HUES6 (cell line): Measurements from ENCODE around the gene BAG3.

Source experiments
- H3K27ac ChIP-seq: 2 replicates; pipeline ENCODE4 v1.7.0; 2013; ENCODE audit warnings: low read depth, mild to moderate bottlenecking, low read length, inconsistent platforms
- H3K27me3 ChIP-seq: 2 replicates; pipeline ENCODE4 v1.6.1; 2013; ENCODE audit warnings: low read length; ENCODE audit not compliant: control insufficient read depth, insufficient read depth
- H3K36me3 ChIP-seq: 2 replicates; pipeline ENCODE4 v1.6.1; 2013; ENCODE audit warnings: low read length; ENCODE audit not compliant: control insufficient read depth, insufficient read depth
- H3K4me1 ChIP-seq: 2 replicates; pipeline ENCODE4 v1.6.1; 2013; ENCODE audit warnings: low read length; ENCODE audit not compliant: control insufficient read depth, insufficient read depth
- H3K4me3 ChIP-seq: 2 replicates; pipeline ENCODE4 v1.5.1; 2013; ENCODE audit warnings: low read depth, low read length
- H3K9ac ChIP-seq: one replicate; pipeline ENCODE4 v1.6.1; 2013; ENCODE audit warnings: mild to moderate bottlenecking, low read length
- H3K9me3 ChIP-seq: 2 replicates; pipeline ENCODE4 v1.6.1; 2013; ENCODE audit warnings: low read depth, low read length; ENCODE audit not compliant: control insufficient read depth, insufficient read depth

Gene BAG3

DNA sequence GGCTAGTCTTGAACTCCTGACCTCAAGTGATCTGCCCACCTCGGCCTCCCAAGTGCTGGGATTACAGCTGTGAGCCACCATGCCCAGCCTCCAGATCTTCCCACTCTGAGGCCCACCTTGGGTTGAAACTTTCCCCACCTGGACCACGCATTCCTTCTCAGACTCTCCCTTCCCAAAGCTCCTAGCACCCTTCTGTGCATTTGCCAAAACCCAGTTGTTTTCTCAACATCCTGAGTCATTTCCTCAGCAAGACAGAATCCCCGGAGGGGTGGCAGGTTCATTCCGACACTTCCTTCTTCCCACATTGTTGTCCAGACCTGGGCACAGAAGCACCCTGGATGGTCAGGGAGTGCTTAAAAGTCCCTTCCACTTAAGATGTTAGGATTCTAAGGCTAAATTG lies 28.9 kb downstream of the BAG3 start:
- no peaks in the 10 kb centered on the region for H3K4me1 ChIP-seq
- no peak overlapping the region for H3K4me3 ChIP-seq
- no peaks in the 10 kb centered on the region for H3K27me3 ChIP-seq
- H3K36me3 ChIP-seq: peaks cover 25% of the 10 kb centered on the region
- no peak overlapping the region for H3K27ac ChIP-seq
- no peak overlapping the region for H3K9ac ChIP-seq
- H3K9me3 ChIP-seq: peaks cover 8% of the 10 kb centered on the region

DNA sequence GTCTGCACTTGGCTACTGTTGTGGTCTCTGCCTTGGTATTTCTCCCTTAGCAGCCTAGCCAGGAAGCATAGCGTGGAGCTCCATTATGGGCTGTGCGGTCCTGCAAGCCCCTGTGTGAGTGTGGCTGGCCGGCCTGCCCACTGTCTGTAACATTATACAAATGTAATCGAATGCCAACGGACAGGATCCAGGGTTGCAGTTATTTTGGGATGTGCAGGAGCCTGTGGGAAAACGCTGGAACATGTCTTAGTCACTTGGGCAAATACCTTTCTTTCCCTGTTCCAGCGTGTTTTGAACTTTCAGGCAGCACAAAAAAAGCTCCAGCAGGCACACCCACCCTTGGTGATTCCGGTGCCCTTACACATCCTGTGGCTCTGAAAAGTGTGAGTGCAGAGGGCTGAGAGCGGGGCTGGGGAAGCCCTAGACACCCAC lies 29.5 kb downstream of the BAG3 start:
- no peak overlapping the region for H3K9ac ChIP-seq
- H3K4me3 ChIP-seq: no peak overlapping the region
- H3K27me3 ChIP-seq: no peaks in the 10 kb centered on the region
- peaks cover 23% of the 10 kb centered on the region for H3K36me3 ChIP-seq
- no peak overlapping the region for H3K27ac ChIP-seq
- no peaks in the 10 kb centered on the region for H3K4me1 ChIP-seq
- H3K9me3 ChIP-seq: peaks cover 8% of the 10 kb centered on the region

DNA sequence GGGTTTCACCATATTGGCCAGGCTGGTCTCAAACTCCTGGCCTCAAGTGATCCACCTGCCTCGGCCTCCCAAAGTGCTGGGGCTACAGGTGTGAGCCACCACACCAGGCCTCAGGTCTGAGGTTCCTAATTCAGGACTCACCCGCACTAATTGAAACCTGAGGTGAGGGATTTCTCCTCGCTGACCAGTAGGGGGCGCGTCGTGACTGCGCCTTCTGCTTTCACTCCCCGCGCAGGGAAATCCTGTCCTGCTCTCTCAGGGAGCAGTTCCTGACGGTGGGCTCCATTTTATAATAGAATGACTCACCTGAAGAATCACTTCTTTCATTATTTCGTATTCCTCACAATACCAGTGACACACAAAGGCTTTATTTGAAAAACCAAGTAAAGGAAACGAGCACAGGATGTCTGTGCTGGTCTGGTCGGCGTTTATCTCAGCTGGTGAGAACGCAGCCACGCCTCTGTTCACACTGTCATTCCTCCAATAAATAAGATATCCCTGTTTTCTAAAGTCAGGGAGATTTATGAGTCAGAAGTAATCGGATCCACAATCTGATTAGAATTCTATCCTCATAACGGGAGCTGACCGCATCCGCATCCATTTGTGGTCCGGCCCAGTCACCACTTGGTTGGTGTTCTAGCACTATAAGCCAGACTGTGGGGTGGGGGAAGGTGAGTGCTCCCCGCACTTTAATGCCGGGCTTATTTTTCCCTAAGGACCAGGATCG lies 35.4 kb downstream of the BAG3 start:
- Histone ChIP-seq H3K9ac (peak overlapping the region; percentile 84), H3K4me3 (peak overlapping the region; percentile 74), H3K4me1 (peaks cover 26% of the 10 kb centered on the region), H3K27me3 (no peaks in the 10 kb centered on the region), H3K27ac (peak overlapping the region; percentile 94; the same call in 1 of the 2 replicates), H3K9me3 (0 out of 2 replicates have a peak, but pooled peaks cover under 1% of the 10 kb centered on the region), H3K36me3 (no peaks in the 10 kb centered on the region)

DNA sequence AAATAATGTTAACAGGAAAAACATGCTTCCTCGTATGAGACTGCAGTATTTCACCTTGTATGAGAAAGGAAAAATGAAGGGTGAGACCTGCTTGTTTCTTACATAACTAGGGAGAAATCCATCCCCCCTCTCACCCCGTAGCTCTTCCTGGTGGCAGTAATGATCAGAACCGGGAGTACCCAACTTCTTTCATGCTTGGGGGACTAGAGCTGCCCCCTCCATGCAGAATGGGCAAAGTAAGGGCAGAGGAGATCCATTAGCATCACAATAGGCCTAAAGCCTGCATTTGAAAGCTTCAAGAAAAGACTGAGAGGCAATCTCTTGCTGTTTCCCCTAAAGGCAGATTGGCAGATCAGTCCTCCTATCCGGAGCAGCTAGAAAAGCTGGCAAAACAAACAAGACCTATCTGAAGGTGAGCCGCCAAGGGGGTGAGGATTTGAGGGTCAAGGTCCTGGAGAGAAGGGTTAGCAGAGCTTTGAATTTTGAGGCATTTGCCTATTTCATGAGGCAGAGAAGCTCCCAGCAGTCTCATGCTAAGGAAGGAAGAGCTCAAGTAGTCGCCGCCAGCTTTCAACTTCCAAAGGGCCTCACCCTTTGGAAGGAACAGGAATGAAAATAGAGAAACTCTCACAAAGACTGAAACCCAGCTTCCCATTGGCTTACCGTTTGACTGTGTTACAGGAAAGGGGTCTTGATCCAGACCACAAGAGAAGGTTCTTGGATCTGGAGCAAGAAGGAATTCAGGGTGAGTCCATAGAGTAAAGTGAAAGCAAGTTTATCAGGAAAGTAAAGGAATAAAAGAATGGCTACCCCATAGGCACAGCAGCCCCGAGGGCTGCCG lies 36.2 kb downstream of the BAG3 start:
- Histone ChIP-seq H3K4me3 (peak overlapping the region; percentile 74), H3K36me3 (no peaks in the 10 kb centered on the region), H3K27ac (peak overlapping the region; percentile 94), H3K27me3 (no peaks in the 10 kb centered on the region), H3K4me1 (peaks cover 26% of the 10 kb centered on the region), H3K9ac (peak overlapping the region; percentile 84), H3K9me3 (no peaks in the 10 kb centered on the region)

DNA sequence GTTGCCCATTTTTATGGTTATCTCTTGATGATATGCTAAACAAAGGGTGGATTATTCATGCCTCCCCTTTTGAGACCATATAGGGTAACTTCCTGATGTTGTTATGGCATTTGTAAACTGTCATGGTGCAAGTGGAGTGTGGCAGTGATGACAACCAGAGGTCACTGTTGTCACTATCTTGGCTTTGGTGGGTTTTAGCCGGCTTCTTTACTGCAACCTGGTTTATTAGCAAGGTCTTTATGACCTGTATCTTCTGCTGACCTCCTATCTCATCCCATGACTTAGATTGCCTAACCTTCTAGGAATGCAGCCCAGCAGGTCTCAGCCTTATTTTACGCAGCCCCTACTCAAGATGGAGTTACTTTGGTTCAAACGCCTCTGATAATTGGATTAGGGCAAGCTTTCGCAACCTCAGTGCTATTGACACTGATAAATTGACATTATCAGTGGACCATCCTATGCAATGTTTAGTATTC lies 36.9 kb downstream of the BAG3 start:
- H3K36me3 ChIP-seq: no peaks in the 10 kb centered on the region
- H3K9me3 ChIP-seq: no peaks in the 10 kb centered on the region
- peaks cover 26% of the 10 kb centered on the region for H3K4me1 ChIP-seq
- H3K27ac ChIP-seq: peak overlapping the region; percentile 94
- H3K4me3 ChIP-seq: peak overlapping the region; percentile 74
- peak overlapping the region; percentile 84 for H3K9ac ChIP-seq
- H3K27me3 ChIP-seq: no peaks in the 10 kb centered on the region

DNA sequence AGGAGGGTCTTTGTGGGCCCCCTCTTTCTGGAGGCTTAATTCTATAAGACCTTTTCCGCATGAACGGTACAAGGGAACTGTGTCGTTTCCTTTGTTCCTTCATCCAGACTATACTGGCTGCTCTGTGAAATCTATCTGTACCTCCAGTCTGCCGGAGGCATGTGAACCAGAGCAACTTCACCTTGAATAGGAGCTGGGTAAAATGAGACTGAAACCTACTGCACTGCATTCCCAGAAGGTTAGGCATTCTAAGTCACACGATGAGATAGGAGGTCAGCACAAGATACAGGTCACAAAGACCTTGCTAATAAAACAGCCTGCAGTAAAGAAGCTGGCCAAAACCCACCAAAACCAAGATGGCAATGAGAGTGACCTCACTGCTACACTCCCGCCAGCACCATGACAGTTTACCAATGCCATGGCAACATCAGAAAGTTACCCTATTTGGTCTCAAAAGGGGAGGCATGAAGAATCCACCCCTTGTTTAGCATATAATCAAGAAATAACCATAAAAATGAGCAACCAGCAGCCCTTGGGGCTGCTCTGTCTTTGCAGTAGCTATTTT lies 37.9 kb downstream of the BAG3 start:
- Histone ChIP-seq H3K4me1 (peaks cover 26% of the 10 kb centered on the region), H3K4me3 (no peak overlapping the region), H3K36me3 (no peaks in the 10 kb centered on the region), H3K27me3 (no peaks in the 10 kb centered on the region), H3K9me3 (no peaks in the 10 kb centered on the region), H3K9ac (peak overlapping the region; percentile 84), H3K27ac (peak overlapping the region; percentile 94; the same call in 1 of the 2 replicates)

DNA sequence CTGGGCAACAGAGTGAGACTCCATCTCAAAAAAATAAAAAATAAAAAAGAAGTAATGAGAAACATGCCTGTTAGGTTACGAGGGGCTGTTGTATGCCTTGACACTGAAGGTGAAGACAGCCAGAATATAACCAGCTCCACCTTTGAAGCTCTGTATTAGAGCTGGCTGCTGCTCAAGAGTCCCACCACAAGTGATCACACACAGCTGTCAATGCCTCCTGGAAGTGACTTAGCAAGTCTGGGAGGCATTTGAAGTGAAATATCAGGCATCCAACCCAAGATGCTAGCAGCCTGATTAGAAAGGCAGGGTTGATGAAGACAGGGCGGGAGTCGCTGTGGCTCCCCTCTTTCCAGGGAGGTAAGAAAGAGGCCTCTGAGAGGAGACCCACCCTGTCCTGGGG lies 40.5 kb downstream of the BAG3 start:
- Histone ChIP-seq H3K9ac (no peak overlapping the region), H3K36me3 (no peaks in the 10 kb centered on the region), H3K27ac (no peak overlapping the region), H3K4me1 (peaks cover 26% of the 10 kb centered on the region), H3K27me3 (no peaks in the 10 kb centered on the region), H3K9me3 (peaks cover 5% of the 10 kb centered on the region), H3K4me3 (no peak overlapping the region)

DNA sequence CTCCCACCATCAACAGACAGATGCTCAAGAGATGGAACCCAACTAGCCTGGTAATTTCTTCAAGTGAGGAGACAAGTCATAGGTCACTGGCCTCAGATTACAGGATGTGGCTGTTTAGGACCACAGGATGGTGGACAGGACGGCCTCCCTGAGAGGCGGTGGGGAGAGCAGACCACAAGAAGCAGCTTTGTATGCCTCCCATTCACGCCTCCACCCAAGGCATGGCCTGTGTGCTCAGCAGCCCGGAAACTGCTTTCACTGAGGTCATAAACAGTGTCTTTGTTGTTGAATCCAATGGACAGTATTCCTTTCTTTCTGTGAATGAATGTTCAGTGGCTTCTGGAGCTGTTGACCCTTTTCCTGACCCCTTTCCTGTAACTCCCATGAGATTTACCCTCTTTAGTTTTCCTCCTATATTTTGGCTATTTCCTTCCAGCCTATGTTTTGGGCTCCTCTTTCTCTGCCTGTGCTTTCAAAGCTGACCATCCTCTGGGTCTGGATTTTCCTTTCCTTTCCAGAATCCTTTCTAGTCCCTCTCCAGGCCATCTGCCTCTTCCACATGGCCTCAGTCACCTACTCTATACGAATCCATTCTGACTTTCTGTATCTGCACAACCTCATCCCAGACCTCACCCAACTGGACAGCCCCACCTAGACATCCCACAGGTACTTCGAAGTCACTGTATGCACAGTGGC lies 42.2 kb downstream of the BAG3 start:
- Histone ChIP-seq H3K27ac (no peak overlapping the region), H3K4me3 (no peak overlapping the region), H3K9ac (no peak overlapping the region), H3K36me3 (no peaks in the 10 kb centered on the region), H3K27me3 (no peaks in the 10 kb centered on the region), H3K9me3 (peaks cover 5% of the 10 kb centered on the region), H3K4me1 (peaks cover 18% of the 10 kb centered on the region)

DNA sequence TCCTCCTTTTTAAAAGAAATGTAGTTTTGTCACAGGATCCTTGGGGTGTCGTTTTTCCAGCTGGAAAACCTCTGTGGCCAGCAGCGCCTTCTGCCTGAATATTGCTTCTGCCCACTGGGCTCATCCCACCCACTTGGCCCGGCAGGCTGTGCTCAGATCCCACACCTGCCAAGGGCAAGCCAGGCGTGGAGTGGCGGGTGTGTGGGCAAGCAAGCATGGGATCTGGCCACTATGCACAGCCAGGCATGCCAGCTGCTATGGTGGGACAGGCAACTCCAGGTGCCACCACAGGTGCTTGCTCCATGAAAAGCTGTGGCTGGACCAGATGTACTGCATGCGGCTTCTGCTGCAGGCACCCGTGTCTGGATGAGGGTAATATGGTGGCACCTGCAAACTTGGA lies 43.4 kb downstream of the BAG3 start:
- H3K27ac ChIP-seq: no peak overlapping the region
- no peak overlapping the region for H3K4me3 ChIP-seq
- no peaks in the 10 kb centered on the region for H3K36me3 ChIP-seq
- H3K27me3 ChIP-seq: no peaks in the 10 kb centered on the region
- H3K9me3 ChIP-seq: peaks cover 5% of the 10 kb centered on the region
- H3K4me1 ChIP-seq: peaks cover 8% of the 10 kb centered on the region; the same call in 1 of the 2 replicates
- no peak overlapping the region for H3K9ac ChIP-seq

DNA sequence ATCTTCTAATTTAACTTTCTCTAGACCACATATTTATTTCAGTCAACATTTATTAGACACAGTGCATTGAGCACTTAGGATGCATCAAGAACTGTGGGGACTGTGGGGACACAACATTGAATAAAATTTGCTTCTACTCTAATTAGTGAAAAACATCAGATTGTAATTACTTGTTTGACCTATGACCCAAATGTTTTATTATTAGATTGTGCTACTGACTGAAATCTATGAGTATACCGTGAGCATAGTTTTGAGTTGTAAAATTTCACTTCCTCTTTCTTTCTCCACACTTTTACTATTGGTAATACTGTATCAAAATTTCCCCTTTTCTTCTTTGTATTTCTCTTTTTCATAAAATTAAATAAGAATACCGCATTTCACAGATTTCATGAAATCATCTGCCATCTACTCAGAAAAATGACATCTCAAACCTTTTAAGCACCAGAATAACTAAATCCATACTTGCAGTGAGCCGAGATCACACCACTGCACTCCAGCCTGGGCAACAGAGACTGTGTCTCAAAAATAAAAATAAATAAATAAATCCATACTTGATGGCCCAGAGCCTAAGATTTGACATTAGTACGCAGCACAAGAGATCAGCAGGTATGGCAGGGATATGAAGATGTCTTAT lies 49.3 kb downstream of the BAG3 start:
- Histone ChIP-seq H3K4me3 (no peak overlapping the region), H3K27me3 (no peaks in the 10 kb centered on the region), H3K27ac (no peak overlapping the region), H3K9ac (no peak overlapping the region), H3K36me3 (no peaks in the 10 kb centered on the region), H3K4me1 (peaks cover 7% of the 10 kb centered on the region), H3K9me3 (peaks cover under 1% of the 10 kb centered on the region; the same call in 1 of the 2 replicates)
